Activated CD4-positive, CD25-positive, alpha-beta regulatory T cell treated with anti-CD3 and anti-CD28 coated beads, Interleukin-2, amount 50 U/mL, for 72 hours (primary cell): ENCODE measurements around the gene EEF1A1.
"Not testable (repeated sequence)": the region's sequence is repeated elsewhere in the genome, so short reads cannot be mapped to it uniquely, and the experiment has no call there.

Experiments
- DNase-seq: peaks from one replicate; pipeline ENCODE4 v3.0.0; 2021

EEF1A1 gene

DNA sequence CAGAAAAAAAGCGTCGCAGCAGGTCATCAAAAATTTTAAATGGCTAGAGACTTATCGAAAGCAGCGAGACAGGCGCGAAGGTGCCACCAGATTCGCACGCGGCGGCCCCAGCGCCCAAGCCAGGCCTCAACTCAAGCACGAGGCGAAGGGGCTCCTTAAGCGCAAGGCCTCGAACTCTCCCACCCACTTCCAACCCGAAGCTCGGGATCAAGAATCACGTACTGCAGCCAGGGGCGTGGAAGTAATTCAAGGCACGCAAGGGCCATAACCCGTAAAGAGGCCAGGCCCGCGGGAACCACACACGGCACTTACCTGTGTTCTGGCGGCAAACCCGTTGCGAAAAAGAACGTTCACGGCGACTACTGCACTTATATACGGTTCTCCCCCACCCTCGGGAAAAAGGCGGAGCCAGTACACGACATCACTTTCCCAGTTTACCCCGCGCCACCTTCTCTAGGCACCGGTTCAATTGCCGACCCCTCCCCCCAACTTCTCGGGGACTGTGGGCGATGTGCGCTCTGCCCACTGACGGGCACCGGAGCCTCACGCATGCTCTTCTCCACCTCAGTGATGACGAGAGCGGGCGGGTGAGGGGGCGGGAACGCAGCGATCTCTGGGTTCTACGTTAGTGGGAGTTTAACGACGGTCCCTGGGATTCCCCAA, at the start of gene EEF1A1:
EEF1A1 (minus strand) TSS at position 345 of the 663 bp plus-strand sequence. CDS start 1,006 bp downstream, outside the sequence.
- DNase-seq = peak; percentile 96

DNA sequence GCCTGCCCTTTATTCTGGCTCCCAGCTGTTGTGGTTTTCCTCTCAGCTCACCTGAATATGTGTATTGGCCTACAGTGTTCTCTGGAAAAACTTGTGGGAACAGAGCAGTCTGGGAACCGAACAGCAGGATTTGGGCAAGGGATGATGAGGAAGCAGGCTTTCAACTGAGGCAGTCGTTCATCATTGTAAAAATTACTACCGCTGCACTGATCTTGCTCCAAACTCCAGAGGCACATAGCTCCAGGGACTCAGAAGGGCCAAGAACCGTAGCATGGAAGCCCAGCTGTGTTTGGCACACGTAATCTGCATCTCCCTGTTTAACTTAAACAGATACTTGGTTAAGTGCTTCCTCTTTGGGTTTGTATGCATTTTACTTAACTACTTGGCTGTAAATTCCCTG, 48.3 kb upstream of the EEF1A1 start:
- DNase-seq = no peak

DNA sequence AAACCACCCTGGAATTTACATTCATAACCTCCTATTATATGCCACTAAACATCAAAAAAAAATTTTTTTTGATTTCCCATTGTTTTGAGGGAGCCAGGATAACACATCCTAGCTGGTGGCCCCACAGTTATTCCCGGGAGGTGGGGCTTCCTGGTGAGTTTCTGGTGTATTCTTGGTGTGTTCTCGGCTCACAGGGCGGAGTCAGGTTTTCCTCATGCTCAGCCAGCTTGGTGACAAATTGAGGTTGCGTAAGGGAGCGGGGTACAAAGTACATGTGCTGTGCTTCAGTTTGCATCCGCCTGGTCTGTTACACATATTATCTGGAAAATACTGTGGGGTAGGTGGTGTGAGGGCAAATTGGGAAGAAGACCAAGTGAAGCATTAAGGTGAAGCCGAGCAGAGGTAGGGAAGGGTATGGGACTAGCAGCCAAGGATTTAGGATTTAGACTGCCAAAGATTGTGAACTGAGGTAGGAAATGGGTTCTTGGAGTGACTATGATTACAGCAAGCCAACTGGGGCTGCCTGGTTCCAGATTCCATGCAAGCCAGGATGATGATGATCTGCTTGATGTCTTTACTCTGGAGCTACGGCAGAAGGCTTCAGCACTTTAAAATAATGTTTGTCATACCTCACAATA, 46.2 kb upstream of the EEF1A1 start:
- DNase-seq = no peak

DNA sequence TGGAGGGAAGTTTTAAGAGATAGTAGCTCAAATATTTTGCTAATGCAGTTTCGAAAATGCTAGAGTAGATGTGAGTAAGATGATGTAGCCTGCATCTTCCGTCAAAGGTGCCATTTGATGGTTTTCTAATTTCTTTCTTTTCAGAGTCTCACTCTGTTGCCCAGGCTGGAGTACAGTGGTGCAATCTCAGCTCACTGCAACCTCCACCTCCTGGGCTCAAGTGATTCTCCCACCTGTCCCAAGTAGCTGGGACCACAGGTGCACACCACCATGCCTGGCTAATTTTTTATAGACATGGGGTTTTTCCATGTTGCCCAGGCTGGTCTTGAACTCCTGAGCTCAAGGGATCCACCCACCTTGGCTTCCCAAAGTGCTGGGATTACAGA, 45.6 kb upstream of the EEF1A1 start:
- not testable (repeated sequence) for DNase-seq

DNA sequence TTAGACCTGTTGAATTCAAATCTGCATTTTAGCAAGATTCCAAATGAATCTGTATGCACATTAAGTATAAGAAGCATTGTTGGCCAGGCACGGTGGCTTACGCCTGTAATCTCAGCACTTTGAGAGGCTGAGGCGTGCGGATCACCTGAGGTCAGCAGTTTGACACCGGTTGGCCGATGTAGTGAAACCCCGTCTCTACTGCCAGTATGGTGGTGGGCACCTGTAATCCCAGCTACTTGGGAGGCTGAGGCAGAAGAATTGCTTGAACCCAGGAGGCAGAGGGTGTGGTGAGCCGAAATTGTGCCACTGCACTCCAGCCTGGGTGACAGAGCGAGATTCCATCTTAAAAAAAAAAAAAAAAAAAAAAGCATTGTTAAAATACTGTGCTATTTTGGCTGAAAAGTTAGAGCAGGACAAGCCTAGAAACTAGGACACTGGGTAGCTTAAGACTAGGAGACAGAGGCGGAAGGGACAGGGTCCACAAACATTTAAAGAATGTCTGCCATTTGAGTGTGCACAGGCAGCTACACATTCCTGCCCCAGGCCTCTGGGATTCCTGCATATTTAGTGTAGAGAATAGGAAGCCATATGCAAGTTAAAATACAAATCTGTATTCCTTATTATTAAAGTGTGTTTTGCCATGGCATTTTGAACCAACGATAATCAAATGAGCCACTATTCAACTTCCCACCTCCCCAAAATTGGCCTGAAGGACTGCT, 45.1 kb upstream of the EEF1A1 start:
- no peak for DNase-seq

DNA sequence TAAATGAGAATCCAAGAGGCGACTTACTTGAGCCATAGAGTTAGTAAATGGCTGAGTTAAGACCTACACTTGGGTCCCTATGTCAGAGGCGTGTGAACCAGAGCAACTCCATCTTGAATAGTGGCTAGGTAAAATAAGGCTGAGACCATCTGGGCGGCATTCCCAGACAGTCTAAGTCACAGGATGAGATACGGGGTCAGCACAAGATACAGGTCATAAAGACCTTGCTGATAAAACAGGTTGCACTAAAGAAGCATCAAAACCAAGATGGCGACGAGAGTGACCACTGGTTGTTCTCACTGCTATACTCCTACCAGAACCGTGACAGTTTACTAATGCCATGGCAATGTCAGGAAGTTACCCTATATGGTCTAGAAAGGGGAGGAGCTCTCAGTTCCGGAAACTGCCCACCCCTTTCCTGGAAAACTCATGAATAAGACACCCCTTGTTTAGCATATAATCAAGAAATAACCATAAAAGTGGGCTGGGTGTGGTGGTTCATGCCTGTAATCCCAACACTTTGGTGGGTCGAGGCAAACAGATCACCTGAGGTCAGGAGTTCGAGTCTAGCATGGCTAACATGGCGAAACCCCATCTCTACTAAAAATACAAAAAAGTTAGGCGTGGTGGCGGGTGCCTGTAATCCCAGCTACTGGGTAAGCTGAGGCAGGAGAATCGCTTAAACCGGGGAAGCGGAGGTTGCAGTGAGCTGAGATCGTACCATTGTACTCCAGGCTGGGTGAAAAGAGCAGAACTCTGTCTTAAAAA, 43.9 kb upstream of the EEF1A1 start:
- no peak for DNase-seq

DNA sequence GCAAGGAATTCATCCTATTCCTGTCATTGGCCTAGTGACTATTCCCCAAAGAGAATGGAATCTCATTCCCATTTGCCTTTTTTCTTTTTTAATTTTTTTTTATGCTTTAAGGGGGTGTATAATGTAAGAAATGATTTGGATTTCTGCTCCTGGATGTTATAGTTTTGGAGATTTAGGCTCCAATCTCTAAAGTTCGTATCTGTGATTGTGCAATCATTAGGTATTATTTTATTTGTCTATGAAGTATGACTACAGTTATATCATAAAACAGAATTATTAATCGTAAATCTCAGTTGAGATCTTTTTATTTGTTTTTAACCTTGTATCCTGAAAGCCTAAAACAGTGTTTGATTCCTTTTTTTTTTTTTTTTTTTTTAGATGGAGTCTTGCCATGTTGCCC, 41.7 kb upstream of the EEF1A1 start:
- DNase-seq = no peak

DNA sequence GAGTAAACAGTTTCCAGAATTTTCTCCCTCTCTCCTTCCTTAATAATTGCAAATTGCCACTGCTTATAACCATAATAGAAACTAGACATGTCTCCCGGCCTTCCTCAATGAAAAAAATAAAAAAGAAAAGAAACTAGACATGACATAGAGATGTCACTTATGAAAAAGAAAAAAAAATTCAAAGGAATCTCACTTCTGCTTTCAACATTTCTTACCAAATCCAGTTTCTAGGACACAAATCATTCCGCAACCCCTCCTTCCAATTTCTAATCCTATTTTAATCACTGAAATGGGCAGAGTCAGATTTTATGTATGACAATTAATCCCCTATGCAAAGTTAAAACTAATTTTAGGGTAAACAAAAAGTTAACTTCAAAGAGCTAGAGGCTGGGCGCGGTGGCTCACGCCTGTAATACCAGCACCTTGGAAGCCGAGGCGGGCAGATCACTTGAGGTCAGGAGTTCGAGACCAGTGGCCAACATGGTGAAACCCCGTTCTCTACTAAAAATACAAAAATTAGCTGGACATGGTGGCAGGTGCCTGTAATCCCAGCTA, 40.1 kb upstream of the EEF1A1 start:
- no peak for DNase-seq

DNA sequence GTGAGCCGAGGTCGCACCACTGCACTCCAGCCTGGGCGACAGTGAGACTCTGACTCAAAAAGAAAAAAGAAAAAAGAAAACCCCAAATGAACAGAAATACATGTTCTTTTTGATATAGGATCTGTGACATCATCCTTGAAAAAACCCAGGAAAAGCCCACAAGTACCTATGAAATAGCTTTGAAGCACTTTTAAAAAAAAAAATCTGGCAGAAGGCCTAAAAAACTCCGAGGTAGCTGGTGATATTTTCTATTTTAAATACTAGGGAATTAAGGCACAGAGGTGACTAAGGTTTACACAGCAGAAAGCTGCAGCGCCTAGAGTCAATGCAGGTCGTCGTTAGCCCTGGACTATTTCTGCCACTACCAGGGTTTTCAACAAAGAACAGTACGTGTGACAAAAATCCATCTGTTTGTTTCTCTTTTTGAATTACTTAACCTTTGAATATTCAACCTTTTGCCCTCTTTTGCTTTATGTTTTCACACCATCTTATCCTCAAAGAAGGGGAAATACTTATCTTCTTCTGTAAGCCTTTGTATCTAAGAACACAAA, 39.4 kb upstream of the EEF1A1 start:
- no peak for DNase-seq

DNA sequence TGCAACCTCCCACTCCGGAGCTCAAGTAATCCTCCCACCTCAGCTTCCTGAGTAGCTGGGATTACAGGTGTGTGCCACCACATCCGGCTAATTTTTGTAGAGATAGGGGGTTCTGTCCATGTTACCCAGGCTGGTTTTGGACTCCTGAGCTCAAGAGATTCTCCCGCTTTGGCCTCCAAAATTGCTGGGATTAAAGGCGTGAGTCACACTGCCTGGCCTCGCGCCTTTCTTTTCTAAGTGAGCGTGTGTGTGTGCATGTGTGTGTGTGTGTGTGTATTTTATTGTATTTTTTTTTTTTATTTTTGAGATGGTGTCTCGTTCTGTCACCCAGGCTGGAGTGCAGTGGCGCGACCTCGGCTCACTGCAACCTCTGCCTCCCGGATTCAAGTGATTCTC, 38.6 kb upstream of the EEF1A1 start:
- DNase-seq = not testable (repeated sequence)

DNA sequence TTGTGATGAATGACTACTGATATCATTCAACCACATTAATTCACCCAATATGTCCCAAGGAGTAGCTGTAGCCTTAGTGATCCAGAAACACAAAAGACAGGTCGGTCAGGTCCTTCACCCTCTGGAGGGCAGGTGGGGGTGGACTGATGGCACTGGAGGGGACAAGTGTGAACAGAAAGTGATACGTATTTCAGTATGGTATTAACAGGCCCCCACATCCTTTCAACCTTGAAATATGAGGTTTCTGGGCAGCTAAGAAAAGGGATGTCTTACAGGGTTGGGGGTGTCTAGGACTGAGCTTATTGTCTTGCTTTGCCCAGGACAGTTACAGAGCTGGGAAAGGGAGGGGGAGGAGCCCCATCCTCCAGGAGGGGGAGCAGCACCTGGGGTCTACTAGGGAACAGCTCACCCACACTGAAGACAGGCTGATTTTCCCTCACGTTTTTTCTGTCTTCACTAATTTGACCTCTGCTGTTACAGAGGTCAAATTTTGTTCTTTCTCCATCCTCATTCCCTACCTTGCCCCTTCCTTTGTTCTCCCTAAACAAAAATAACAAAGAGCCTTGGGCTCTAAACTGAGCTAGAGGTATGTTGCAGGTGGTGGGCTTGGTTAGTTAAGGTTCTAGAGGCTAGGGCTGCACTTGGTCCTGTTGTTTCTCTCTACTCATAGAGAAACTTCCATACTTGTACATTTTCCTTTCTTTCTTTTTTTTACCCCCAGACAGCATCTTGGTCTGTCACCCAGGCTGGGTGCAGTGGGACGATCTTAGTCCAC, 38.0 kb upstream of the EEF1A1 start:
- no peak for DNase-seq

DNA sequence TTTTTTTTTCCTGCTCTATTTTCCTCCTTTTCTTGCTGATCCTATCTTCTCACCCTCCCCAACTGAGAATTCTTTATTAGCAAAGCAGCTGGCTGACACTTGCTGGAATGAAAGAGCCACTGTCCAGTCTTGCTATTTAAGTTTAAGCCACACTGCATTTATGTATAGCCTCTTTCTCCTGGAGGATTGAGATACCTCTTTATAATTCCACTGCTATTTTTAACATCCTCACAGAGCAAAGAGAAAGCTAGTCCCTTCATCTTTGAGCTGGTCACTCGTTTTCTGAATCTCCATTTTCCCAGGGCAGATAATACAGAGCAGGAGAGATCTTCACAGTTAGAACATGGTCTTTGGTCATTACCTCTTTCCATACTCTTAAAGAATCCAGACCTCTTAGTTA, 36.0 kb upstream of the EEF1A1 start:
- no peak for DNase-seq

DNA sequence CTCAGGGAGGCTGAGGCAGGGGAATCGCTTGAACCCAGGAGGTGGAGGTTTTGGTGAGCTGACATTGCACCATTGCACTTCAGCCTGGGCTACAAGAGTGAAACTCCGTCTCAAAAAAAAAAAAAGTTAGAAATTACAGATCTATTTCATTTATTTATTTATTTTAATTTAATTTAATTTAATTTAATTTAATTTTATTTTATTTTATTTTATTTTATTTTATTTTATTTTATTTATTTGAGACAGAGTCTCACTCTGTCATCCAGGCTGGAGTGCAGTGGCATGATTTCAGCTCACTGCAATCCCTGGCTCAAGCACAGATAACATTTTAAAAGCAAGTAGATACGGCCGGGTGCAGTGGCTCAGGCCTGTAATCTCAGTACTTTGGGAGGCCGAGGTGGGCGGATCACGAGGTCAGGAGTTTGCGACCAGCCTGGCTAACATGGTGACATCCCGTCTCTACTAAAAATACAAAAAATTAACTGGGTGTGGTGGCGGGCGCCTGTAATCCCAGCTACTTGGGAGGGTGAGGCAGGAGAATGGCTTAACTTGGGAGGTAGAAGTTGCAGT, 34.6 kb upstream of the EEF1A1 start:
- DNase-seq = not testable (repeated sequence)

DNA sequence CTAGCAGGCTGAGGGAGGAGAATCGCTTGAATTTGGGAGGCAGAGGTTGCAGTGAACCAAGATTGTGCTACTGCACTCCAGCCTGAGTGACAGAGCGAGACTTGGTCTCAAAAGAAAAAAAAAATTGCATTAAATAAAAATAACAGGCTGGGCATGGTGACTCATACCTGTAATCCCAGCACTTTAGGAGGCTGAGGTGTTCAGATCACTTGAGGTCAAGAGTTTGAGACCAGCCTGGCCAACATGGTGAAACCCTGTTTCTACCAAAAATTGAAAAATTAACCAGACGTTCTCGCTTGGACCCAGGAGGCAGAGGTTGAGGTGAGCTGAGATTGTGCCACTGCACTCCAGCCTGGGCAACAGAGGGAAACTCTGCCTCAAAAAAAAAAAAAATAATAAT, 30.3 kb upstream of the EEF1A1 start:
- not testable (repeated sequence) for DNase-seq

DNA sequence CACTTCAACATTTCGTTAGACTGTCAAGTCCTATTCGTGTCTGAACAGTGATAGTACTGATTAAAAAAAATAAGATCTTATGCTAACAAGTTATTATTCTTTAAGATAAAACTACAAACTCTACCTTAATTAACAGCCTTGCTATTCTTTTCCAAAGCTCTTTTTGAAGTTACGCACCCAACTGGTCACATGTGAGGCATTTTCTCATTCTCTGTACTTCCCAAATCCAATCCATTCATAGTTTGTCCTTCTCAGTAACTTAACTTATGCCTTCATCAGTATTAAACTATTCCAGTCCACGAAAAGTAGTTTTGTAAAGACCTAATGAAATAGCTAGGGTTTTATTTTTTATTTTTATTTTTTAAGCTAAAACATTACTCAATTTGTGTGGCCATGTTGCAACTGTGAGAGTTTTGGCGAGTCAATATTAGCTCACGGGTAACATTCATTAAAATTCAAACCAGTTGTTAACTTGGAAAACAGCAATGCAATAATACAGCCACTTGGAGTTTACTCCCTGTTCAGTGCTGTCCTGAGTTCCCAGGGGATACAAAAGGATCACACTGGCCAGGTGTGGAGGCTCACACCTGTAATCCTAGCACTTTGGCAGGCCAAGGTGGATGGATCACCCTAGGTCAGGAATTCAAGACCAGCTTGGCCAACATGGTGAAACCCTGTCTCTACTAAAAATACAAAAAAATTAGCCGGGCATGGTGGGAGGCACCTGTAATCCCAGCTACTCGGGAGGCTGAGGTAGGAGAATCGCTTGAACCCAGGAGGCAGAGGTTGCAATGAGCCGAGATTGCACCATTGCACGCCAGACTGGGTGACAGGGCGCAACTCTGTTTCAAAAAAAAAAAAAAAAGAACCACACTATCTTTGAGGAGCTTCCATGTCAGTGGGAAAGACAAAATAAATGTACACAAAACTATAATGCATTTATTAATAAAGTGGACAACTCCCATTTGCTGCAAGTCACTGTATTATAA, 27.9 kb upstream of the EEF1A1 start:
- DNase-seq = no peak

DNA sequence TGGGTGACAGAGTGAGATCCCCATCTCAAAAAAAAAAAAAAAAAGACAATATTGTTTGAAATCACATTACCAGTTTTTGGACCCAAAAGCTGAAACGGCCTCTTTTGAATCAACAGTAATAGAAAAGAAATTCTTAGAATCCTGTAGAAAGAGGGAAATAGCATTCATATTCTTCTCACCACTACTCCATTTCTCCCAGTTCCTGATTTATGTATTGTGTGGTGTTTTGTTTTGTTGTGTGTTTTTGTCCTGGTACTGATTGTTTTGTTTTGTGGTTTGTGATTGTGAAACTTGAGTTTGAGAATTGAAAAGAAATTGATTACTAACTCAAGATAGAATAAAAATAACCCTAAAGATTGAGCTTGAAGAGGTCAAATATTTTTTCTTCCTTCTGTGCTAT, 26.2 kb upstream of the EEF1A1 start:
- no peak for DNase-seq

DNA sequence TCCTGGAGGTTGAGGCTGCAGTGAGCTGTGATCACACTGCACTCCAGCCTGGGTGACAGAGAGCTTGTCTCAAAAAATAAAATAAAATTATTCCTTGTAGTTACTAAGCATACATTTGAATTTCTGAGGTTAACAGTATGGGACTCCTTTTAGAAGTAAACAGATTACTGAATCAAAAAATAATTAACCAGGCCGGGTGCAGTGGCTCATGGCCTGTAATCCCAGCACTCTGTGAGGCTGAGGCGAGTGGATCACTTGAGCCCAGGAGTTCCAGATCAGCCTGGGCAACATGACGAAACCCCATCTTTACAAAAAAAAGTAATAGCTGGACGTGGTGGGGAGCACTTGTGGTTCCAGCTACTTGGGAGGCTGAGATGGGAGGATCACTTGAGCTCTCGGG, 22.1 kb upstream of the EEF1A1 start:
- no peak for DNase-seq

DNA sequence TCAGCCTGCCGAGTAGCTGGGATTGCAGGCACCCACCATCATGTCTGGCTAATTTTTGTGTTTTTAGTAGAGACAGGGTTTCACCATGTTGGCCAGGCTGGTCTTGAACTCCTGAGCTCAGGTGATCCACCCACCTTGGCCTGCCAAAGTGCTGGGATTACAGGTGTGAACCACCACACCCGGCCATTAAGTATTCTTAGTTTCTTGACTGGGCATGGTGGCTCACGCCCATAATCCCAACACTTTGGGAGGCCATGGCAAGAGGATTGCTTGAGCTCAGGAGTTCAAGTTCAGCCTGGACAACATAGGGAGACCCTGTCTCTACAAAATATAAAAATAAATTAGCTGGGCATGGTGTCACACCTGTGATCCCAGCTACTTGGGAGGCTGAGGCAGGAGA, 21.6 kb upstream of the EEF1A1 start:
- DNase-seq = not testable (repeated sequence)

DNA sequence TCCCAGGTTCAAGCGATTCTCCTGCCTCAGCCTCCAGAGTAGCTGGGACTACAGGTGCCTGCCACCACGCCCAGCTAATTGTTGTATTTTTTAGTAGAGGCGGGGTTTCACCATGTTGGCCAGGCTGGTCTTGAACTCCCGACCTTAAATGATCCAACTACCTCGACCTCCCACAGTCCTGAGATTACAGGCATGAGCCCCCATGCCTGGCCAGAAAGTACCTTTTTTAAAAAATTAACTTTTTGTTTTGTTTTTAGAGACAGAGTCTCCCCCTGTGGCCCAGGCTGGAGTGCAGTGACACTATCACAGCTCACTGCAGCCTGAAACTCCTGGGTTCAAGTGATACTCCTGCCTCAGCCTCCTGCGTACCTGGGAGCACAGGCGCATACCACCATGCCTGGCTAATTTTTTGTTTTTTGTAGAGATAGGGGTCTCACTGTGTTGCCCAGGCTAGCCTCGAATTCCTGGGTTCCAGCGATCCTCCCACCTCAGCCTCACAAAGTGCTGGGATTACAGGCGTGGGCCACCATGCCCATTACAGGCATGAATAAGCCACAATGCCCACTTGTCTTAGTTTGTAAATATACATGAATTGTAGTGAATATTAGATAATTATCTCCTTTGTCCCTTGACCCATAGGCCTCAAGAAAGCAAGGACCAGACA, 17.4 kb upstream of the EEF1A1 start:
- no peak for DNase-seq

DNA sequence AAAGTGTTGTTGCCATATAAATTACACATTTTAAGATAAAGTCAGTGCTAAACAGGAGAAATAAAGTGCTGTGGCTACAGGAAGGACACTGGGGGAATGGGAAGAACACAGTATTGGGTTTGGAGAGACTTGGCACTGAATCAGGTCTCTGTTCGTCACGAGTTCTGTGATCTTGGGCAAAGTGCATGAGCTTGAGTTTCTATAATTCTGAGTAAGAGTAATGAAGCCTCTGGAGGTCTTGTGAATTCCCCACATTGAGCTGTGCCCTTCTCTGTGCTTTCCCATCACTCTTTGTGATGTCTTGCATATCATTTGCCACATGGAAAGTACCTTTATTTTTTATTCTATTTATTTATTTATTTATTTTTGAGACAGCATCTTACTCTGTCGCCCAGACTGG, 16.8 kb upstream of the EEF1A1 start:
- DNase-seq = no peak
